ENCODE results near the gene CTDSPL.

The CTDSPL gene

DNA sequence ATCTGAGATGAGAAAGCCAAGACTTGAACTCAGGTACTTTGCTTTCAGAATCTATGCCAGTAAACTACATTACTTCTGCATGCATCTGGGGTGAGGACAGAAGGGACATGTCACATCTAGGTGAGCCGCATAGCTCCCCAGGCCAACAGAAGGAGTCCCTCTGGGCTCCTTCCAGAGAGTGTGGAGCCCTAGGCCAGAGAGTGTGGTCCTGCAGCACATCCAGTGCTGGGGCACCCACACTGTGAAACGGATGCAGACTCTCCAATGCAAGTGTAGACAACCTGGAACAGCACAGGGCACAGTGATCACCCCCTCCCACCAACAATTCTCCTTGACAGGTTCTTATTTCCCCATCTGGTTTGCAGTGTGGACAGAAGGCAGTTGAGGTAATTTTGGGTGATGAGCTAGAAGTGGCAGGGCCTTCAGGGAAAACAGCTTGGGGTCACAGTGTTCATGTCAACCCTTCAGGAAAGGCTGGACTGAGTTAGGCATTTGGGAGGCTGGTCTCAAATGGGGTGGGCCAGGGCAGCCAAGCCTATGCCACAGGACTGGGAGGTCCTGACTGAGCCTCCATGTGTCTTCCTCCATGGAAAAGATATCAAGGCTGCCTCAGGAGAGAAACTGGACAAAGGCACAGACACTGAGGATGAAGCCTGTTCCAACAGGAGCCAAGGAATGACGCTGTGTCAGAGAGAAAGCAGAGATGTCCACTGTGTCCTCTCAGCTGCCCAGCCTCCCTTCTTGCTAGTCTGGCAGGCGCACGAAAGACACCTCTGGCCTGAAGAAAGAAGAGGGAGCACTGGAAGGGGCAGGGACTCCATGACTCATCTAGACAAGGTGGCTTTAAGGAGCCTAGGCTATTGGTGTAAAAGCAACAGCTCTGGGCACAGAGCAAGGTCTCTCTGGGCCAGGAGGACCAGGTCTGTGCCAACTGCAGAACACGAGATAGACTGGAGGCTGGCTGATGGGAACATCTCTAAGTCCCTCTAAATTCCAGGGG is 166.1 kb downstream of the CTDSPL start:
- H3K4me1 ChIP-seq (ENCODE audit: insufficient read depth, poor library complexity, severe bottlenecking) = peaks cover 27% of the 10 kb centered on the region
- no peaks in the 10 kb centered on the region for H3K9me3 ChIP-seq (ENCODE audit: severe bottlenecking)
- ATAC-seq (ENCODE audit: low read depth) (no peak), DNase-seq (ENCODE audit: low spot score) (no peak)
- H3K27me3 ChIP-seq (ENCODE audit: insufficient read depth, poor library complexity, severe bottlenecking) = no peaks in the 10 kb centered on the region
- no peaks in the 10 kb centered on the region for H3K36me3 ChIP-seq (ENCODE audit: low read depth)
- H3K27ac ChIP-seq (ENCODE audit: poor library complexity, severe bottlenecking) = no peak overlapping the region
- no peak overlapping the region for H3K4me3 ChIP-seq (ENCODE audit: severe bottlenecking)
- TF ChIP-seq, protein P1, sequence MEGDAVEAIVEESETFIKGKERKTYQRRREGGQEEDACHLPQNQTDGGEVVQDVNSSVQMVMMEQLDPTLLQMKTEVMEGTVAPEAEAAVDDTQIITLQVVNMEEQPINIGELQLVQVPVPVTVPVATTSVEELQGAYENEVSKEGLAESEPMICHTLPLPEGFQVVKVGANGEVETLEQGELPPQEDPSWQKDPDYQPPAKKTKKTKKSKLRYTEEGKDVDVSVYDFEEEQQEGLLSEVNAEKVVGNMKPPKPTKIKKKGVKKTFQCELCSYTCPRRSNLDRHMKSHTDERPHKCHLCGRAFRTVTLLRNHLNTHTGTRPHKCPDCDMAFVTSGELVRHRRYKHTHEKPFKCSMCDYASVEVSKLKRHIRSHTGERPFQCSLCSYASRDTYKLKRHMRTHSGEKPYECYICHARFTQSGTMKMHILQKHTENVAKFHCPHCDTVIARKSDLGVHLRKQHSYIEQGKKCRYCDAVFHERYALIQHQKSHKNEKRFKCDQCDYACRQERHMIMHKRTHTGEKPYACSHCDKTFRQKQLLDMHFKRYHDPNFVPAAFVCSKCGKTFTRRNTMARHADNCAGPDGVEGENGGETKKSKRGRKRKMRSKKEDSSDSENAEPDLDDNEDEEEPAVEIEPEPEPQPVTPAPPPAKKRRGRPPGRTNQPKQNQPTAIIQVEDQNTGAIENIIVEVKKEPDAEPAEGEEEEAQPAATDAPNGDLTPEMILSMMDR (IDR thresholded peaks at IDR 0.05; ENCODE audit: poor library complexity, severe bottlenecking) = no peak

DNA sequence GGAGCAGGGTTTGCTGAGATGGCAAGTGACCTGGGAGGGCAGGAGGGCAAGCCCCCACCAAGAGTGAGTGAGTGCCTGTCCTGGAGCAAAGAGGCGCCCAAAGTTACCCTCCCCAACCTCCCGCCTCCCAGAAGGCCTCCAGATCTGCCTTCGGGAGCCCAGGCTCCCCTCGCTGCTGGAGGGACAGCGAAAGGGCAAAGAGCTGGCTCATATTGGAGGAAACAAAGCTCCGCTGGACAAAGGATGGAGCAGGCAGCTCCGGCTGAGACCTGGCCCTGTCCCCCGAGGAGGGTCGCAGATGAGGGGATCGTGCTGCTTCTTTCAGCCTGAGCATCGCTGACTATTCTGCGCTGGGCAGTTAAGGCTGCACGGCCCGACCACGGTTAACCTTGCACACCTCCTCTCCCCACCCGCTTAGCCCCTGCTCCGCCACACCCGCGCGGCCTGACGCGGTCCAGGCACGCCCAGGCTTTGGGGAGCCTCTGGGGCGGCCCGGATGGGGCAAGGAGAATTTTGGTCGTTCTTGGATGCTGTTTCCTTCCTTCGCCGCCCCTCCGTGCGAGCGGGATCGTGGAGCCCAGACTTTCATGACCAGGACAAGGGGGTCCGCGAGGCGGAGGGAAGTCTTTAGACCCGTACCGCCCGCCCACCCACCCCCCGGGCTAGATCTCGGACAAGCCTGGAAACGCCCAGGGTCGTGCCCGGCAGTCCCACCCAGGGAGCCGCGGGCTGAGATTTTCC is 167.1 kb downstream of the CTDSPL start:
- no peaks in the 10 kb centered on the region for H3K36me3 ChIP-seq (ENCODE audit: low read depth)
- peak overlapping the region; percentile 81 for H3K27ac ChIP-seq (ENCODE audit: poor library complexity, severe bottlenecking)
- no peaks in the 10 kb centered on the region for H3K9me3 ChIP-seq (ENCODE audit: severe bottlenecking)
- DNase-seq (ENCODE audit: low spot score) = no peak
- peaks cover 27% of the 10 kb centered on the region for H3K4me1 ChIP-seq (ENCODE audit: insufficient read depth, poor library complexity, severe bottlenecking)
- TF ChIP-seq, protein P1 (IDR thresholded peaks at IDR 0.05; ENCODE audit: poor library complexity, severe bottlenecking) = no peak
- no peak for ATAC-seq (ENCODE audit: low read depth)
- H3K4me3 ChIP-seq (ENCODE audit: severe bottlenecking) = peak overlapping the region; percentile 52
- no peaks in the 10 kb centered on the region for H3K27me3 ChIP-seq (ENCODE audit: insufficient read depth, poor library complexity, severe bottlenecking)

DNA sequence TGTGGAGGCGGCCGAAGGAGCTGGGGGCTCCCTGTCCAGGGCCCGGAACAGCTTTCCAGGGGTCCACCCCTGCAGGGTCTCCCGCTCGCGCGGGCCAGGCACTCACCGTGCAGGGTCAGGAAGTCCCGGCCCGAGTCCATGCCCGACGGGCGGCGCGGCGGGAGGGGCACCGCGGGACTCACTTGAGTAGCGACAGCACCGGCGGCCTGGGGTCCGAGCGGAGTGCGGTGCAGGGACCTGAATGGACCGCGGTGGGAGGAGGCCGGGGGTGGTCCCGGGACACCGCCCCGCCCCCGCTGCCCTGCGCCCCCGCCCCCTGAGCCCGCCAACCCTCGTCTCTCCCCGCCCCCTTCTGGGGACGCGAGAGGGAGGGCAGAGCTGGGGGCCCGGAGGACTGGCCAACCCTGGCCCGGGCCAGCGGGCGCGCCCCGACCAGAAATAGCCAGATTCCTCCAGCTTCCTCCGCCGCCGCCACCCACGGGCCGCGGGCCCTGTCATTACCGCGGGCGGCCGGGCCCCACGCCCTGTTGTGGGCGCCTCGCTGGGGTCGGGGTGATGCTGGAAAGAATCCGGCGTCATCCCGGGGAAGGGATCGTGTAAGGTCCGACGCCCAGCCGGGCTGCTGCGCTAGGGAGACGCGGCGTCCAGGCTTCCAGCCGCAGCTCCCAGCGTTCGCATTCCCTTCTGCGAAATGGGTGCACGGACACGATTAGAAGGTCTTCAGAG is 167.9 kb downstream of the CTDSPL start, which contains the start of gene PLCD1:
Gene PLCD1 (minus strand): TSS at position 243 of the 726 bp plus-strand sequence. CDS start 103 bp downstream, at position 140.
- H3K27me3 ChIP-seq (ENCODE audit: insufficient read depth, poor library complexity, severe bottlenecking) = no peaks in the 10 kb centered on the region
- peaks cover 27% of the 10 kb centered on the region for H3K4me1 ChIP-seq (ENCODE audit: insufficient read depth, poor library complexity, severe bottlenecking)
- peak; percentile 7; the same call in 2 of the 3 replicates for ATAC-seq (ENCODE audit: low read depth)
- no peaks in the 10 kb centered on the region for H3K9me3 ChIP-seq (ENCODE audit: severe bottlenecking)
- H3K36me3 ChIP-seq (ENCODE audit: low read depth) = no peaks in the 10 kb centered on the region
- H3K27ac ChIP-seq (ENCODE audit: poor library complexity, severe bottlenecking) = peak within 1 kb of the TSS; percentile 81
- no peak for DNase-seq (ENCODE audit: low spot score)
- H3K4me3 ChIP-seq (ENCODE audit: severe bottlenecking) = peak within 1 kb of the TSS; percentile 52
- TF ChIP-seq, protein P1 (IDR thresholded peaks at IDR 0.05; ENCODE audit: poor library complexity, severe bottlenecking) = no peak

DNA sequence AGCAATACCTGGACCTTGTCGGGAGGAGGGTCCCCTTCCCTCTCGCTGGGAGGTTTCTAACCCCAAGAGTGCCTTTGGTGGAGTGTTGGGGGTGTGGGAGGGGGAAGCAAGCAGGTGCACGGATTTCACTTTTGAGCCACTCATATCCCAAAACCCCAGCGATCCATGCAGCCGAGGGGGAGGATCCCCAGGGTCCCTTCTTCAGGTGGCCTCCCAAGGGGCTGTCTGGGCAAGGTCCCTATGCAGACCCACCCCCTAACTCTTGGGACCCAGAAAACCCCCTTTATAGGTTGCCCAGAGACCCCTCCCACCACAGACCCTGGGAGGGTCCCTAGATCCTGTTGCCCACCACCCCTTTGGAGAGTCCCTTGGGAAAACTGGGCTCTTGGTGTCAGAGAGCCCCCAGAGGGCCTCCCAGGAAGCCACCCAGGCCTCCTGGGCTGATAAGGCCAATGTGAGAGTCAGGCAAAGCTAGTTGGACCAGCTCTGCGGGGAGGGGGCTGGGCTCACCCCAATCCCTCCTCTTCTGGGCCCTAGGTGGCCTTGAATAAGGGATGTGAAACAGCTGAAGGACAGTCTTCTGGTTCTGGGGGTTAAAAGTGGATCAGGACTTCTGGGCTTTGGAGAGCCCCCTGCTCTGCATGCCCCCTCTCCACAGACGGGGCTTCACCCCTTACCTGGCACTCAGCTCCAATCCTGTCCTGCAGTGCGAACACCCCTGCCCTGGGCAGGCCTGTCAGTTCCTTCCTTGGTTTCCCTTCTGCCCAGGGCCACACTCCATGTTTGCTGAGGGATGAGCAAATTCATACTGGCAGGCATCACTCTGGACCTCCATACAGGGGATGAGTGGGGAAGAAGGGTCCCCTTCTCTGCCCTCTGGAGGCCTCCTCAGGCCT is 168.7 kb downstream of the CTDSPL start:
- H3K27ac ChIP-seq (ENCODE audit: poor library complexity, severe bottlenecking) = peak overlapping the region; percentile 81
- peak; percentile 1; the same call in 2 of the 3 replicates for ATAC-seq (ENCODE audit: low read depth)
- TF ChIP-seq, protein P1 (IDR thresholded peaks at IDR 0.05; ENCODE audit: poor library complexity, severe bottlenecking) = no peak

More for the DNA sequence above, 168.7 kb downstream of the CTDSPL start:
- H3K36me3 ChIP-seq (ENCODE audit: low read depth) = no peaks in the 10 kb centered on the region
- no peaks in the 10 kb centered on the region for H3K9me3 ChIP-seq (ENCODE audit: severe bottlenecking)
- H3K27me3 ChIP-seq (ENCODE audit: insufficient read depth, poor library complexity, severe bottlenecking) = no peaks in the 10 kb centered on the region
- DNase-seq (ENCODE audit: low spot score) = no peak
- peaks cover 27% of the 10 kb centered on the region for H3K4me1 ChIP-seq (ENCODE audit: insufficient read depth, poor library complexity, severe bottlenecking)
- peak overlapping the region; percentile 52 for H3K4me3 ChIP-seq (ENCODE audit: severe bottlenecking)
